Vagina (tissue), 2 donors: Measurements from ENCODE around the gene PLCE1.

Experiments
- POLR2A ChIP-seq, 2 donors: fragments of 450-650 bp; IDR thresholded peaks; one replicate each; pipeline ENCODE4 v1.6.1; 2017; ENCODE audit warnings: antibody characterized with exemption in 2 of 2, mild to moderate bottlenecking in 2 of 2, moderate library complexity in 2 of 2
- POLR2AphosphoS5 ChIP-seq, 2 donors: sonication (generic); formaldehyde crosslinking; IDR thresholded peaks; one replicate each; pipeline ENCODE4 v1.9.0; 2017; ENCODE audit warnings: antibody characterized with exemption in 2 of 2, mild to moderate bottlenecking in 2 of 2, low read depth in 1 of 2; ENCODE audit not compliant: insufficient read depth in 1 of 2
- TF ChIP-seq, protein P1 (sequence below), 3 experiments: fragments of 450-650 bp in 2 of 3; fragments of 200-600 bp in 1 of 3; sonication (generic) in 1 of 3; IDR thresholded peaks; one replicate each; pipeline ENCODE4 v1.5.1; 2017 to 2019; ENCODE audit warnings: antibody characterized with exemption in 3 of 3, mild to moderate bottlenecking in 2 of 3, moderate library complexity in 2 of 3

DNA sequence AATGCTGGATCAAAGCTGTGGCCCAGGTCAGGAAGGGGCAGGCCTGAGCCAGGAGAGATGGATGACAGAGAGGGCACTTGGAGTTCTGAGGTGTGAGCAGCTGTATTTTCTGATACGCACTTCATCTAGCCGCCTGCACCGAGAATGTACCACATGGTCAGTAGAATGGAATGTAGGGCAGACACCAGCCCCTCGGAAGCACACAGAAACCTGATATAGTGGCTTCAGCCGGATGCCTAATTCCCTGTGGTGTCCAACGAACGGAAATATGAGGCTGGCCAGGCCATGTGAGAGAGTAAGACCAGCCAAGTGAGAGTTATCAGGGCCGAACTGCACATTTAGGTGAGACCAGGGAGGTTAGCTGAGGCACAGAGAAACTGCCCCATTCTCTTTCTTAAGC is 46.7 kb upstream of the PLCE1 start:
- TF ChIP-seq POLR2AphosphoS5 (IDR thresholded peaks at IDR 0.05; ENCODE audit: insufficient read depth in 1 of 2, low read depth in 1 of 2) (no peak), POLR2A (IDR thresholded peaks at IDR 0.05) (no peak)
- TF ChIP-seq, protein P1, sequence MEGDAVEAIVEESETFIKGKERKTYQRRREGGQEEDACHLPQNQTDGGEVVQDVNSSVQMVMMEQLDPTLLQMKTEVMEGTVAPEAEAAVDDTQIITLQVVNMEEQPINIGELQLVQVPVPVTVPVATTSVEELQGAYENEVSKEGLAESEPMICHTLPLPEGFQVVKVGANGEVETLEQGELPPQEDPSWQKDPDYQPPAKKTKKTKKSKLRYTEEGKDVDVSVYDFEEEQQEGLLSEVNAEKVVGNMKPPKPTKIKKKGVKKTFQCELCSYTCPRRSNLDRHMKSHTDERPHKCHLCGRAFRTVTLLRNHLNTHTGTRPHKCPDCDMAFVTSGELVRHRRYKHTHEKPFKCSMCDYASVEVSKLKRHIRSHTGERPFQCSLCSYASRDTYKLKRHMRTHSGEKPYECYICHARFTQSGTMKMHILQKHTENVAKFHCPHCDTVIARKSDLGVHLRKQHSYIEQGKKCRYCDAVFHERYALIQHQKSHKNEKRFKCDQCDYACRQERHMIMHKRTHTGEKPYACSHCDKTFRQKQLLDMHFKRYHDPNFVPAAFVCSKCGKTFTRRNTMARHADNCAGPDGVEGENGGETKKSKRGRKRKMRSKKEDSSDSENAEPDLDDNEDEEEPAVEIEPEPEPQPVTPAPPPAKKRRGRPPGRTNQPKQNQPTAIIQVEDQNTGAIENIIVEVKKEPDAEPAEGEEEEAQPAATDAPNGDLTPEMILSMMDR (IDR thresholded peaks at IDR 0.05) = no peak
